ENCODE measurements around the gene LCN6.
"Not testable (repeated sequence)": the region's sequence is repeated elsewhere in the genome, so short reads cannot be mapped to it uniquely, and the experiment has no call there.

The LCN6 gene

DNA sequence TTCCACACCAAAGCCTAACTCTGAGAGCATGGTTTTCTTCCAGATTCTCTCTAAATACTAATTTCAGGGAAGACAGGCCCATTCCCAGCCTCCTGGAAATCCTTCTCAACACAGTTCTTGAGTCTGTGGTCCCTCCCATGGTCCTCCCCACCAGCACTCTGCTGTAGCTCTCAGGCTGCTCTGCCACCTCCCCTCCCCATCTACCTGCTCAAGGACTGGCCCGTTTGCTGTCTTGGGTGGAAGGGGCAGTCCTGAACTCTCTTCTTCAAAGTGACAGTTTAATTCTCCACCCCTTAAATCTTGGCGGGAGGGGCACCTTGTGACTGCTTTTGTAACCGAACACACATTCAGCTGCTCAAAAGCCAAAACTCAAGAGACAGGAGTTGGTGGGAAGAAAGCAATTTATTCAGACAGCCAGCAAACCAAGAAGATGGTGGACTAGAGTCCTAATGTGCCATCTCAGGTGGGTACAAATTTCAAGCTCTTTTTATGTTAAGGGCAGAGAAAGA, 23.6 kb upstream of the LCN6 start:
- CTCF ChIA-PET: interaction anchor here (0.6 to 1.6 kb wide), 2 partner anchors 8 to 45 kb away, joined by 3 to 5 read pairs; no protein-coding TSS in a partner anchor
- no peak for DNase-seq (ENCODE audit: extremely low spot score)
- TF ChIP-seq HDGF (IDR thresholded peaks at IDR 0.05; ENCODE audit: borderline replicate concordance) (no peak), CTBP1 (IDR thresholded peaks at IDR 0.05; ENCODE audit: borderline replicate concordance) (no peak), L3MBTL2 (conservative IDR thresholded peaks at IDR 0.05) (no peak), SP1 (IDR thresholded peaks at IDR 0.05) (no peak), FOXA1 (IDR thresholded peaks at IDR 0.05) (no peak)
- POLR2A ChIA-PET: no interaction called here

DNA sequence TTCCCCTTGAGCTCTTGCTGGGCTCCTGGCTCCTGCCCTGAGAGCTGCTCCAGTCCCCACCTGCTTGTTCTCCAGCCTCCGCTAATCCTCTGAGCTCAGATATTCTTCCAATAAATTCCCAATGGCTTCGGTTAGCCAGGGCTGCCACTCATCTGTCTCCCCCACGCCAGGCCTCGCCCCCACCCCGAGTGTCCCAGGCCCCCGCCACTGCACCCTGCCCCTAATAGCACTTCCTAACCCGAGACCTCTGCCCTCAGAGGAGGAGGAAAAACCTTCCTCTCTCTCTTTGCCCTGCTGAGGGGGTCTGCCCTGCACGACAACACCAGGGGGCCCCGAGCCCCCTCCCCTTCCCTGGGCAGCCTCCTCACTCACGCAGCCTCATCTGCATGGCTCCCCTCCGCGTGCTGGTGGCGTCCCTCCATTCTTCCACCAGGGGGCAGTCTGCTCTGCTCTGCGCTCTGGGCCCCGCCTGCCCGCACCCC, 21.4 kb upstream of the LCN6 start:
- ChIA-PET CTCF (interaction anchor here (0.6 to 1.2 kb wide), 4 partner anchors 8 to 41 kb away, joined by 3 to 5 read pairs (median 4); no protein-coding TSS in a partner anchor), POLR2A (no interaction called here)
- no peak for TF ChIP-seq HDGF (IDR thresholded peaks at IDR 0.05; ENCODE audit: borderline replicate concordance)
- no peak for TF ChIP-seq SP1 (IDR thresholded peaks at IDR 0.05)
- TF ChIP-seq CTBP1 (IDR thresholded peaks at IDR 0.05; ENCODE audit: borderline replicate concordance): no peak
- TF ChIP-seq LEF1 (IDR thresholded peaks at IDR 0.05; ENCODE audit: borderline replicate concordance): no peak
- no peak for TF ChIP-seq FOXK2 (IDR thresholded peaks at IDR 0.05)
- no peak for TF ChIP-seq ZNF384 (IDR thresholded peaks at IDR 0.05)
- no peak for TF ChIP-seq NFRKB (IDR thresholded peaks at IDR 0.05)
- TF ChIP-seq ARNT (IDR thresholded peaks at IDR 0.05): no peak
- peak; percentile 47; the same call in 1 of the 2 replicates for TF ChIP-seq L3MBTL2 (conservative IDR thresholded peaks at IDR 0.05)
- no peak for TF ChIP-seq SUZ12 (IDR thresholded peaks at IDR 0.05)
- TF ChIP-seq, protein P1, sequence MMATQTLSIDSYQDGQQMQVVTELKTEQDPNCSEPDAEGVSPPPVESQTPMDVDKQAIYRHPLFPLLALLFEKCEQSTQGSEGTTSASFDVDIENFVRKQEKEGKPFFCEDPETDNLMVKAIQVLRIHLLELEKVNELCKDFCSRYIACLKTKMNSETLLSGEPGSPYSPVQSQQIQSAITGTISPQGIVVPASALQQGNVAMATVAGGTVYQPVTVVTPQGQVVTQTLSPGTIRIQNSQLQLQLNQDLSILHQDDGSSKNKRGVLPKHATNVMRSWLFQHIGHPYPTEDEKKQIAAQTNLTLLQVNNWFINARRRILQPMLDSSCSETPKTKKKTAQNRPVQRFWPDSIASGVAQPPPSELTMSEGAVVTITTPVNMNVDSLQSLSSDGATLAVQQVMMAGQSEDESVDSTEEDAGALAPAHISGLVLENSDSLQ (IDR thresholded peaks at IDR 0.05): peak; percentile 91
- no peak for TF ChIP-seq BHLHE40 (IDR thresholded peaks at IDR 0.05; ENCODE audit: borderline replicate concordance)
- no peak for TF ChIP-seq ELF4 (IDR thresholded peaks at IDR 0.05)
- TF ChIP-seq FOXM1 (IDR thresholded peaks at IDR 0.05; ENCODE audit: borderline replicate concordance): peak; percentile 62; the same call in 1 of the 2 replicates
- peak; percentile 78 for DNase-seq (ENCODE audit: extremely low spot score)

DNA sequence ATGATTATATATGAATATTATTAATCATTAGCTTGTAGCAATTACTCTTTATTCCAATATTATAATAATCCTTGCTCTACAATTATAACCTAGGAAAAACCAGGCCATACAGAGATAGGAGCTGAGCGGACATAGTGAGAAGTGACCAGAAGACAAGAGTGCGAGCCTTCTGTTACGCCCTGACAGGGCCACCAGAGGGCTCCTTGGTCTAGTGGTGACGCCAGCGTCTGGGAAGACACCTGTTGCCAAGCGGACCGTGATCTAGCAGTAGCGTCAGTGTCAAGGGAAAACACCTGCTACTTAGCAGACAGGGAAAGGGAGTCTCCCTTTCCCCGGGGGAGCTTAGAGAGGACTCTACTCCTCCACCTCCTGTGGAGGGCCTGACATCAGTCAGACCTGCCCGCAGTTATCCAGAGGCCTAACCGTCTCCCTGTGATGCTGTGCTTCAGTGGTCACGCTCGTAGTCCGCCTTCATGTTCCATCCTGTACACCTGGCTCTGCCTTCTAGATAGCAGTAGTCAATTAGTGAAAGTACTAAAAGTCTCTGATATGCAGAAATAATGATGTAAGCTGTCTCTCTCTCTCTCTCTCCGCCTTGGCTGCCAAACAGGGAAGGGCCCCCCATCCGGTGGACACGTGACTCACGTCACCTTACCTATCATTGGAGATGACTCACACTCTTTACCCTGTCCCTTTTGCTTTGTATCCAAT, 18.2 kb upstream of the LCN6 start:
- DNase-seq (ENCODE audit: extremely low spot score): not testable (repeated sequence)
- ChIA-PET CTCF (interaction anchor here (1.0 to 1.6 kb wide), 3 partner anchors 9 to 24 kb away, joined by 4 to 7 read pairs (median 6); partner anchors contain the start of genes LCN8 and TMEM141), POLR2A (interaction anchor here (0.6 to 0.8 kb wide), 2 partner anchors 38 to 160 kb away, joined by 3 read pairs; no protein-coding TSS in a partner anchor)

DNA sequence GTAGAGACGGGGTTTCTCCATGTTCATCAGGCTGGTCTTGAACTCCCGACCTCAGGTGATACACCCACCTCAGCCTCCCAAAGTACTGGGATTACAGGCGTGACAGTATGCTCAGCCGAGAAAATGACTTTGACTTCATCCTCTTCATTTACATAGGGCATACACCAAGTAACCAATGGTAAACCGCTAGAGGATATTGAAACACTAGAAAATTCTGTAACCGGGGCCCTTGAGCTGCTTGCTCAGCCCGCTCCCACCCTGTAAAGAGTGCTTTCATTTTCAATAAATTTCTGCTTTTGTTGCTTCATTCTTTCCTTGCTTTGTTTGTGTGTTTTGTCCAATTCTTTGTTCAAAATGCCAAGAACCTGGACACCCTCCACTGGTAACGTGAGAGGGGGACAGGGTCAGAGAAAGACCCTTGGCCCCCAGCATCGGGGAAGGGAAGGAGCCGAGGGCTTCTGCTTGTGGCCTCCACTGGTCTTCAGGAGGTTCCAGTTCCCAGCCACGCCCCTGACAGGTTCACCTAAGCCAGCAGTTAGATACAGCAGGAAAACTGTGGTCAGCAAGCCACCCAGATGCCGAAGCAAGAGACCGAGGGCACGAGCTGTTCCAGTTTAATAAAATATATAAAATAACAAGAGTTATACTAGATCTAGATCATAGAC, 17.6 kb upstream of the LCN6 start:
- ChIA-PET POLR2A (interaction anchor here (0.6 to 0.8 kb wide), 2 partner anchors 37 to 160 kb away, joined by 3 read pairs; no protein-coding TSS in a partner anchor), CTCF (interaction anchor here (1.0 to 1.6 kb wide), 3 partner anchors 8 to 25 kb away, joined by 4 to 7 read pairs (median 6); partner anchors contain the start of genes LCN8 and TMEM141)
- not testable (repeated sequence) for DNase-seq (ENCODE audit: extremely low spot score)

DNA sequence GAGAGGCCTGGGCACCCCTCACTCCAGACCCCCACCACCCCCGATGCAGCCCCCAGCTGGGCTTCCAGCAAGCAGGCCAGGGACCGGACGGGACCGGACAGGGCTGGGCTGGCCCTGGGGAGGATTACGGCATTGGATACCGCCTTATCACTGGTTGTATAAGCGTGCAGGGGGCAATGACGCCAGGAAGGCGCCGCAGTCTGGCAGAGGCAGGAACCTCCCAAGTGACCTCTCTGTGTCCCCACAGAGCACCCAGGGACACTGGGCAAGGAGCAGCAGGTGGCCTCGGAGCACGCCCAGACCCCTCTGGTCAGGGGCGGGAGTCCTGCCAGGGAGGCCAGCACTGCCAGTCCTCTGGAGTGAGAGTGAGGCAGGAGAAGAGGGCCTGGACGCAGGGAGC, 16.7 kb upstream of the LCN6 start:
- CTCF ChIA-PET: no interaction called here

DNA sequence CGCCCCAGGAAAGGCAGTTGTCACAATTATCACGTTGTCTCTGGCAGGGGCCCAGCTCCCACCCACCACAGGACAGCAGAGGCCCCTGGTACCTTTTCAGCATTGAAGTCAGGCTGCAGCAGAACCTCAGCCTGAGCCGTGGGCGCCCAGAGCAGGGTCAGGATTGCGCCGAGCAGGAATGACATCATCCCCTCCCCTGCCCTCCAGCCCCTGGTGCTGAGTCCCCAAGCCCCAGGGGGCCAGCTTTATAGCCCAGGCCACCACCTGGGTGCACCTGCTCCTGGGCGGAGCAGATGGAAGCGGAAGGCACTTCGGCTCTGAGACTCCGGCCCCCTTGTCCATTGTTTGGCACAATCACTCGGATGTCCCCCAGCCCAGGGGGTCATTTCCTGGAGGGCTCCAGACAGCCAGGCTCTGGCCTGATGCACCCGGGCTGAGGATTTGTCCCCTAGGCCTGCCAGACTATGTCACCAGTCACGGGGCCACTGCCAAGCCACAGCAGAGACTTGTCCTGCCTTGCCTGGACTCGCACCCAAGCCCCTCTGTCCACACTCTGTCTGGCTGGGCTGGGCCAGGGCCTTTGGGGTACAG, 16.1 kb upstream of the LCN6 start, which contains the start of gene LCN15:
Gene LCN15 (minus strand): TSS at position 218 of the 591 bp plus-strand sequence. CDS start 30 bp downstream, at position 188.
- CTCF ChIA-PET: no interaction called here
- TF ChIP-seq FOXM1 (IDR thresholded peaks at IDR 0.05; ENCODE audit: borderline replicate concordance) (no peak), SP1 (IDR thresholded peaks at IDR 0.05) (no peak), ARNT (IDR thresholded peaks at IDR 0.05) (no peak), NFRKB (IDR thresholded peaks at IDR 0.05) (no peak), FOXK2 (IDR thresholded peaks at IDR 0.05) (no peak)
- POLR2A ChIA-PET: no interaction called here
- no peak for DNase-seq (ENCODE audit: extremely low spot score)

More for the DNA sequence above, 16.7 kb upstream of the LCN6 start:
- no peak for DNase-seq (ENCODE audit: extremely low spot score)
- TF ChIP-seq LEF1 (IDR thresholded peaks at IDR 0.05; ENCODE audit: borderline replicate concordance) (no peak), TARDBP (IDR thresholded peaks at IDR 0.05) (no peak), CTBP1 (IDR thresholded peaks at IDR 0.05; ENCODE audit: borderline replicate concordance) (no peak), ARNT (IDR thresholded peaks at IDR 0.05) (no peak), HDGF (IDR thresholded peaks at IDR 0.05; ENCODE audit: borderline replicate concordance) (no peak), ZNF384 (IDR thresholded peaks at IDR 0.05) (no peak), FOXM1 (IDR thresholded peaks at IDR 0.05; ENCODE audit: borderline replicate concordance) (no peak), NFRKB (IDR thresholded peaks at IDR 0.05) (no peak), L3MBTL2 (conservative IDR thresholded peaks at IDR 0.05) (no peak), FOXK2 (IDR thresholded peaks at IDR 0.05) (no peak), FOXA1 (IDR thresholded peaks at IDR 0.05) (no peak), SP1 (IDR thresholded peaks at IDR 0.05) (no peak), ELF4 (IDR thresholded peaks at IDR 0.05) (no peak)
- TF ChIP-seq, protein P1 (IDR thresholded peaks at IDR 0.05): no peak
- POLR2A ChIA-PET: no interaction called here
